Urinary bladder (tissue), 4 donors: Measurements from ENCODE around the gene GRXCR1. TPM values are rescaled to one million over a fixed set of nuclear protein-coding genes. Genes with fewer than 3 reads are reported as not detected.
A peak's percentile ranks its signal among the peaks of the same experiment; 100 is the strongest.

Experiments
- DNase-seq: peaks from one replicate; pipeline ENCODE4 v3.0.0-alpha.2; 2015; ENCODE audit errors: extremely low spot score
- H3K27ac ChIP-seq: one replicate; pipeline ENCODE4 v1.5.1; 2013; ENCODE audit warnings: low read depth, mild to moderate bottlenecking, moderate library complexity
- H3K36me3 ChIP-seq: one replicate; pipeline ENCODE4 v1.6.1; 2013; ENCODE audit warnings: mild to moderate bottlenecking, moderate library complexity; ENCODE audit not compliant: insufficient read depth
- H3K4me1 ChIP-seq: one replicate; pipeline ENCODE4 v1.6.1; 2013; ENCODE audit warnings: mild to moderate bottlenecking, moderate library complexity; ENCODE audit not compliant: insufficient read depth
- H3K4me3 ChIP-seq: one replicate; pipeline ENCODE4 v1.5.1; 2013; ENCODE audit warnings: low read depth, low read length
- WGBS: extraction: QIAGEN DNeasy Blood & Tissue Kit; methylation state at CpG from one replicate; pipeline ENCODE4 v1.1.7; 2013; 5-methylcytosine and 5-hydroxymethylcytosine counted together
- polyA plus RNA-seq: library from polyadenylated mRNA; stranded (reverse); fragments of 200-250 nt; gene quantifications from one replicate; pipeline ENCODE4 v1.2.3, GENCODE V29; 2013
- total RNA-seq: library from RNA; depleted of rRNA; stranded (reverse); fragments of >200 nt; gene quantifications from one replicate; pipeline ENCODE4 v1.2.3, GENCODE V29; 2014
- donor health status: healthy with polysubstance abuse.
- donor health status: healthy.

The GRXCR1 gene
- not detected for total RNA-seq
- polyA plus RNA-seq: not detected

DNA sequence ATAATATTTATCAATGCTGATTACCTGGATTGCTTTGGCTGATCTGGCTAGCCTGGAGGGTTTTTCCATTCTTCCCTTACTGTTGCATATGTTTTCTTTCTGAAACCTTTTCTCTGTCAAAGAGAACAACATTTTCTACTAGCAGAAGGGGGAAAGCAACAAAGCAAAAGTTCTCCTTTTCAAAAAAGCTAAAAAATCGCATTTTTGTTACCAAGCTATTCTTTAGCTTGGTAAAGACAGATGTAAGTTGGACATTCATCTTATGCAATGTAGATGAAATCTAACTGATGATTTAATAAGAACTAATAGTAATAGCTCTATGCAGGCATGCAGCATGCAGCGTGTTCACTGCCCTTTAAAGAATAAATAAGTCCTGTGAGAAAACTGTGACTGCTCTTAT is at the start of gene GRXCR1:
TSS of gene GRXCR1 (plus strand) at position 301 of the 400 bp plus-strand sequence. CDS start 554 bp downstream, outside the sequence.
- no peak for DNase-seq
- 76% methylated on average over 2 of the region's 2 CpGs for WGBS
- Histone ChIP-seq H3K27ac (no peak within 1 kb of the TSS), H3K4me3 (no peak within 1 kb of the TSS), H3K4me1 (no peaks in the 10 kb centered on the region), H3K36me3 (no peaks in the 10 kb centered on the region)

DNA sequence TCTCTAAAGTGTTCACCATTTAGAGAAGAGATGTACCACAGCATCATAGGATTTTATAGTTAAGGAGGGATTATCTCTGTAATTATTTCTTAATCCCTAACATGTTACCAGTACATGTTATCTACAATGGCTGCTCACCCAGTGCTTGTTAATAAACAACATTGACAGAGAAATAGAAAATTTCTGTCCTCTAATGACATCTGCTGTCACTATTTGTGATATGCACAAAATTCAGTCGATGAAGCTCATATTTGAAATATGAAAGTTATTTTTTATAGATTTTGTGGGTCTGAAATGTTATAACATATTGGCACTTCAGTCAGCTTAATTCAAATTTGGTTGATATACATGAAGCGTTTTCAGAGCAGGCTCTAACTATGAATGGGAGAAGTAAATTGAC is 48.8 kb upstream of the GRXCR1 start:
- 81% methylated on average over 2 of the region's 2 CpGs for WGBS
- H3K27ac ChIP-seq: no peak overlapping the region
- H3K4me3 ChIP-seq: no peak overlapping the region
- DNase-seq: no peak
- no peaks in the 10 kb centered on the region for H3K36me3 ChIP-seq
- no peaks in the 10 kb centered on the region for H3K4me1 ChIP-seq

DNA sequence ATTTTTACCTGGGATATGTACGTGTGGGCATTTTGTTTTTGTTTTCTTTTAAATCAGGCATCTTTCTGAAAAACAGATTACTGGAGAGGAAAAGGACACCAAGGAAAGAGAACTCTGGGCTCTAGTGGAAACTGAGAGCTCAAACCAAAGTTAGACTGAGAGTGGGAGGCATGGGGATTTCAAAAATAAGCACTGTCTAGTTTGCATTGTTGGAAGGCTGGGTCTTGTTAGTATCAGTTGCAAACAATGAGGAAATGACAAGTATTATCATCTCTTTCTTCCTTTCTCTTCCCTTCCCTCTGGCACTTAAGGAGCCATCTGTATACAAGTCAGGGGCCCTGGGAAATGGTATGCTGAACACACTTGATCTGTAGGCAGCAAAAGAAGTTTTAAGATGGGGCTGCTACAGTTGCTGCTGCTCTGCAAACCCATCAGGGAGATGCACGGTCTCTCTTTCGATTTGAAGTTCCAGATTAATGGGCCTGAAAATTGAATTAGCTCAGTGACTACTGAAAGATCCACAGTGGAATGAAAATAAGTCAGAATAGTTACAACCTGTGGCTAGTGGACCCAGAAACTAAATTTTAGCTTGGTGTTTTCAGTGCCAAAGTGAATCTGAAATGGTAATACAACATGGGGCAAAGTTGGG is 48.0 kb upstream of the GRXCR1 start:
- 79% methylated on average over 3 of the region's 3 CpGs for WGBS
- Histone ChIP-seq H3K4me1 (no peaks in the 10 kb centered on the region), H3K4me3 (no peak overlapping the region), H3K36me3 (no peaks in the 10 kb centered on the region), H3K27ac (no peak overlapping the region)
- DNase-seq: no peak

GRCh38 chr4:42845586-42845985 is 46.9 kb upstream of the GRXCR1 start:
- no peaks in the 10 kb centered on the region for H3K4me1 ChIP-seq
- H3K36me3 ChIP-seq: no peaks in the 10 kb centered on the region
- H3K27ac ChIP-seq: no peak overlapping the region
- DNase-seq: no peak
- H3K4me3 ChIP-seq: no peak overlapping the region
- WGBS: 9% methylated on average over 1 of the region's 1 CpG

GRCh38 chr4:42855779-42856178 is 36.7 kb upstream of the GRXCR1 start:
- DNase-seq: no peak
- no peaks in the 10 kb centered on the region for H3K4me1 ChIP-seq
- H3K36me3 ChIP-seq: no peaks in the 10 kb centered on the region
- no peak overlapping the region for H3K27ac ChIP-seq
- no peak overlapping the region for H3K4me3 ChIP-seq

- DNase-seq: no peak
These were observed 26.8 kb upstream of the GRXCR1 start for GRCh38 chr4:42865572-42866189.

DNA sequence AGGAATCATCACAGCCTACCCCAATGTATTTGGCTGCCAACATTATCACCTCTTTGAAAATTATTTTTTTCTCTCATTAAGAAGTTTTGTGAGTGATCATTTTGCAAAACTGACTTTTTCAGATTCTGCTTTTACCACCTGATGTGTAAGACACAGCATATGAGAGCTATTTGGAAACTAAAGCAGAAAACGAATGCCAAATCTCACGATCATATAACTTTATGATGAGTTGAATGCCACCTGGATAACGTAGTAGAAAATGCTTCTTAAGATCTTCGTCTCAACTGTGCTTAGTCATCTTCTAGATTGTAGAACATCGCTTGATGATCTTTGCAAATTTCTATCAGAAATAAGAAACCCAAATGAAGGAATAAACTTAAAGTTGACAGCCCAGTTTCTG is 21.3 kb upstream of the GRXCR1 start:
- no peaks in the 10 kb centered on the region for H3K4me1 ChIP-seq

More at GRCh38 chr4:42865572-42866189, 26.8 kb upstream of the GRXCR1 start:
- Histone ChIP-seq H3K4me3 (no peak overlapping the region), H3K36me3 (no peaks in the 10 kb centered on the region), H3K27ac (no peak overlapping the region), H3K4me1 (no peaks in the 10 kb centered on the region)
- 8% methylated on average over 3 of the region's 3 CpGs for WGBS

DNA sequence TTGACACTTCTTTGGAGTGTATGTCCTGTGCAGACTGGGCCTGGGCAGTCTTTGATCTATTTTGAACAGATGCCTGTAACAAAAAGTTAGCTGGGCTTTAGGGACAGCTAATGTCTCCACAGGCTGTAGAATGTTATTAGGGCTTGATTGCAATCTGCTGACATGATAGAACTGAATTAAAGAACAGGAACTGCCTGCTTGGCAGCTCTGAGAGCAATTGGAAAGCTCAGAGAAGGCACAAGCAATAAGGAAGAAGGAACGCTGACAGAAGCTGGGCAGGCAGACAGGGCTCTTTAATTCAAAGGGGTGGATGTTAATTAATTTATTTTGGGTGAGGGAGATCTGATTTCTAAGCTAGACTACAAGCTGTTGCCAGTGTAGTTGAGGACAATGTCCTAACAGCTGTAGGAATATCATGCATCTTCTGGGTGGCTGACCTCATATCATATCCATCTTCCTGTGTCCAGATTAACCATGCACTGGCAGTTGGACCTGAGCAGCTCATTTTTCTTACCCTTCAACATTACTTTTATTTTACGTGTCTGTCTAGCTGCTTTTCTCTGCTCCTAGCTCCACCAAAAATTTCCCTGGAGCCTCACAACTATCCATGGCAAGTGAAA is 20.7 kb upstream of the GRXCR1 start:
- no peak overlapping the region for H3K27ac ChIP-seq
- H3K4me1 ChIP-seq: no peaks in the 10 kb centered on the region
- DNase-seq: peak; percentile 13
- WGBS: 27% methylated on average over 2 of the region's 2 CpGs
- H3K4me3 ChIP-seq: no peak overlapping the region
- H3K36me3 ChIP-seq: no peaks in the 10 kb centered on the region

More for the DNA sequence above, 21.3 kb upstream of the GRXCR1 start:
- H3K4me3 ChIP-seq: no peak overlapping the region
- WGBS: 42% methylated on average over 5 of the region's 5 CpGs
- H3K36me3 ChIP-seq: no peaks in the 10 kb centered on the region
- H3K27ac ChIP-seq: no peak overlapping the region
- no peak for DNase-seq

GRCh38 chr4:42878863-42879262 is 13.7 kb upstream of the GRXCR1 start:
- Histone ChIP-seq H3K27ac (no peak overlapping the region), H3K4me3 (no peak overlapping the region), H3K36me3 (no peaks in the 10 kb centered on the region), H3K4me1 (no peaks in the 10 kb centered on the region)
- 66% methylated on average over 3 of the region's 3 CpGs for WGBS
- DNase-seq: no peak

DNA sequence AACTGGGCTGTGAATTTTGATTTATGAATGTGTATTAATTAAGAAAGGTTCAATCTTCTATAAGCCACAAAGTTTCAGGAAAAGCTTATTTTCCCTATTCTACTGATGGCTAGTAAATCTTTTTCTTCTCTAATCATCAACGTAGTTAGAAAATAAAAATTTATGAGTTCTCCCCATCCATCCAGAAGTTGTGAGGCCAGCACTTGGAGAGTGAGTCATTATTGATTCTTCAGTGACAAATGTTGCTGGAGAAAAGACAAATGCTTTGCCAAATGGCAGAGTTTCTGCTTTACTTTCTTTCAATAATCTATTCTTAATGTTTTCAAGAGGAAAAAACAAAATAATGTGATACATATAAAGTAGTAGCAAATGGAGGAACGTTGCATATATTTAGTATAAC is 11.3 kb upstream of the GRXCR1 start:
- DNase-seq: no peak
- 46% methylated on average over 2 of the region's 2 CpGs for WGBS
- no peaks in the 10 kb centered on the region for H3K4me1 ChIP-seq
- H3K36me3 ChIP-seq: no peaks in the 10 kb centered on the region
- no peak overlapping the region for H3K4me3 ChIP-seq
- H3K27ac ChIP-seq: no peak overlapping the region

- 62% methylated on average over 2 of the region's 2 CpGs for WGBS
- Histone ChIP-seq H3K4me3 (no peak overlapping the region), H3K27ac (no peak overlapping the region), H3K4me1 (no peaks in the 10 kb centered on the region), H3K36me3 (no peaks in the 10 kb centered on the region)
- no peak for DNase-seq
These were observed 869 bp upstream of the GRXCR1 start for GRCh38 chr4:42891644-42892043.

GRCh38 chr4:42895452-42895851 is 2.9 kb downstream of the GRXCR1 start:
- DNase-seq: no peak

GRCh38 chr4:42904986-42905385 is 12.5 kb downstream of the GRXCR1 start:
- Histone ChIP-seq H3K4me3 (no peak overlapping the region), H3K4me1 (no peaks in the 10 kb centered on the region), H3K36me3 (no peaks in the 10 kb centered on the region), H3K27ac (no peak overlapping the region)
- no peak for DNase-seq
- WGBS: 82% methylated on average over 5 of the region's 5 CpGs

More at GRCh38 chr4:42895452-42895851, 2.9 kb downstream of the GRXCR1 start:
- H3K36me3 ChIP-seq: no peaks in the 10 kb centered on the region
- no peak overlapping the region for H3K27ac ChIP-seq
- H3K4me3 ChIP-seq: no peak overlapping the region
- H3K4me1 ChIP-seq: no peaks in the 10 kb centered on the region

DNA sequence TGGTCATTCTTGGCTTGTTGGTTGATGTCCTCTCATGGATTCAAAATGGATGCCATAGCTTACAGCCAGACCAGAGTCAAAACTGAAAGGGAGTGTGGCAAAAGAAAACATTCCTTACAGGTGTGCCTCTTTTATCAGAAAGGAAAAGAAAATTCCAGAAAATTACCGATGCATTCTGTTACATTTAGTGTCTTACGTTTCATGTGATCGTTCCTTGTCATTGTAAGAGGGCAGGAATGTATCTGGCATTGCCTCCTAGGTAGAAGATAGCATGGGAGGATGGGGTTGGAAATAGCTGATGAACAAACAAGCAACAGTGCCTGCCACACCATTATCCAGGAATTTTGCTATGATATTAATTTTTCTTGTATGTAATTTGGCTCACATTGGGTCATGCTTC is 13.1 kb downstream of the GRXCR1 start:
- Histone ChIP-seq H3K27ac (no peak overlapping the region), H3K4me3 (no peak overlapping the region), H3K36me3 (no peaks in the 10 kb centered on the region), H3K4me1 (no peaks in the 10 kb centered on the region)
- 89% methylated on average over 3 of the region's 3 CpGs for WGBS
- DNase-seq: no peak
